ENCODE data around the gene OR2G6.

Gene OR2G6

GRCh38 chr1:248576260-248576980 lies 68.5 kb downstream of the OR2G6 start:
- H3K4me1 ChIP-seq (ENCODE audit: control insufficient read depth, low read length), result no peaks in the 10 kb centered on the region
- no peak overlapping the region for H3K4me3 ChIP-seq (ENCODE audit: low read length)
- TF ChIP-seq CTCF (IDR thresholded peaks at IDR 0.05; ENCODE audit: low read depth, low read length, poor library complexity, severe bottlenecking), result no peak
- no peak for TF ChIP-seq EZH2phosphoT487 (IDR thresholded peaks at IDR 0.05; ENCODE audit: borderline replicate concordance, low read length)
- H3K4me2 ChIP-seq (ENCODE audit: low read length), result no peak overlapping the region
- H3K27ac ChIP-seq (ENCODE audit: low read depth, low read length), result no peak overlapping the region
- H3K9me2 ChIP-seq (replicated peaks; ENCODE audit: control insufficient read depth, low read length), result no peaks in the 10 kb centered on the region
- H3K9me3 ChIP-seq (ENCODE audit: control insufficient read depth, insufficient read depth, low read length), result no peaks in the 10 kb centered on the region
- no peaks in the 10 kb centered on the region for H3K79me2 ChIP-seq (ENCODE audit: control insufficient read depth, low read length)
- H4K20me1 ChIP-seq (ENCODE audit: control insufficient read depth, insufficient read depth, low read depth, low read length), result no peaks in the 10 kb centered on the region
- H3F3A ChIP-seq (ENCODE audit: control insufficient read depth, insufficient read depth), result no peaks in the 10 kb centered on the region
- H3K36me3 ChIP-seq (ENCODE audit: control insufficient read depth, low read length), result no peaks in the 10 kb centered on the region
- no peaks in the 10 kb centered on the region for H3K27me3 ChIP-seq (ENCODE audit: control insufficient read depth, low read length)

Data from DOHH2 (cell line).